Measurements from ENCODE around the gene DUOXA2. TPM values are rescaled to one million over a fixed set of nuclear protein-coding genes. Genes with fewer than 3 reads are reported as not detected.

Gene DUOXA2
- total RNA-seq, 1 donor from 2014 or later, result 0.32 TPM

- no peaks in the 10 kb centered on the region for H3K36me3 ChIP-seq
- no peak overlapping the region for H3K27ac ChIP-seq
- H3K4me1 ChIP-seq, result peaks cover 7 to 9% of the 10 kb centered on the region in 2 donors
- intact Hi-C loops (cut with DNase I), result no loop called here
- TF ChIP-seq, protein P1, sequence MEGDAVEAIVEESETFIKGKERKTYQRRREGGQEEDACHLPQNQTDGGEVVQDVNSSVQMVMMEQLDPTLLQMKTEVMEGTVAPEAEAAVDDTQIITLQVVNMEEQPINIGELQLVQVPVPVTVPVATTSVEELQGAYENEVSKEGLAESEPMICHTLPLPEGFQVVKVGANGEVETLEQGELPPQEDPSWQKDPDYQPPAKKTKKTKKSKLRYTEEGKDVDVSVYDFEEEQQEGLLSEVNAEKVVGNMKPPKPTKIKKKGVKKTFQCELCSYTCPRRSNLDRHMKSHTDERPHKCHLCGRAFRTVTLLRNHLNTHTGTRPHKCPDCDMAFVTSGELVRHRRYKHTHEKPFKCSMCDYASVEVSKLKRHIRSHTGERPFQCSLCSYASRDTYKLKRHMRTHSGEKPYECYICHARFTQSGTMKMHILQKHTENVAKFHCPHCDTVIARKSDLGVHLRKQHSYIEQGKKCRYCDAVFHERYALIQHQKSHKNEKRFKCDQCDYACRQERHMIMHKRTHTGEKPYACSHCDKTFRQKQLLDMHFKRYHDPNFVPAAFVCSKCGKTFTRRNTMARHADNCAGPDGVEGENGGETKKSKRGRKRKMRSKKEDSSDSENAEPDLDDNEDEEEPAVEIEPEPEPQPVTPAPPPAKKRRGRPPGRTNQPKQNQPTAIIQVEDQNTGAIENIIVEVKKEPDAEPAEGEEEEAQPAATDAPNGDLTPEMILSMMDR (IDR thresholded peaks at IDR 0.05), result no peak
- H3K9me3 ChIP-seq, result no peaks in the 10 kb centered on the region
- DNase-seq (ENCODE audit: low spot score in 2 of 2), result no peak
- H3K4me3 ChIP-seq, result no peak overlapping the region
- H3K27me3 ChIP-seq, result peaks cover 11% of the 10 kb centered on the region
Observed at GRCh38 chr15:45118996-45119395, 4.9 kb downstream of the DUOXA2 start.

DNA sequence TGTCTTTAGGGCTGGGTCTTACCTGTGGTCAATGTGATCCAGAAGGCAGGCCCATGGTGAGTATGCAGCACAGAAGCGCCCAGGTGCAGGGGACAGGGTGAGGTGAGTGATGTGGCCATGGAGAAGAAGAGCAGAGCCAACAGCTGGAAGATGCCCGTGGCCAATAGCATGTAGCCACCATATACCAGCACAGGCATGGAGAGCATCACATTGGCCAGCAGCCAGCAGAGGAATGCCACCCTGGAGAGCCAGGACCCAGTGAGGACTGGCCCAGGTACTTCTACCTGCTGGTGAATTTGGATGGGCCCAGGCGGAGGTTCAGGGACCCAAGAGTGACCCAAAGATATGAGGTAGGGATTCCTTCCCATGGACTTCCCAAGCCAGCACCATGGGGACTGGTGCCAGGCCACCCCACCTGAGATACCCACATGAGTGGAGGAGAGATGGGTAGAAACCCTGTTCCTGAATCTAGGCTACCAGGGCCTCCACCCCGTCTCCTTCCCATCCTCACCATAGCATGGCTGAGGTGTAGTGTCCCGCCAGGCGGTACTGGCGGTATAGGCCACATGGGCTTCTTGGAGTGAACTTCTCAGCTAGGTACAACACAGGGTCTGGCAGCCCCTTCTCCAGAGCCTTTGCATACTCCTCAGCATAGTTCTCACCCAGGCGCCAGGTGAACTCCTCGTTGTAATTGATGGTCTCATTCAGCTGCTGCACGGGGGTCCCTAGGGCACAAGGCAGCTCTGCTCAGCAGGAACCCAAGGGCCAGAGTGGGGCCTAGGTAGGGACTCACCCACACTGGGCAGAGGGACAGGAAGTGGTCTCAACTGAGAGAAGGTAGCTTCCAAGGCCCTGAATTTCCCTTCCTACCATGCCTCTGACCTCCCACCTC lies 6.2 kb downstream of the DUOXA2 start:
- TF ChIP-seq, protein P1 (IDR thresholded peaks at IDR 0.05), result no peak
- H3K27me3 ChIP-seq, result peaks cover 11% of the 10 kb centered on the region
- H3K36me3 ChIP-seq, result no peaks in the 10 kb centered on the region
- intact Hi-C loops (cut with DNase I), result no loop called here
- DNase-seq (ENCODE audit: low spot score in 2 of 2), result no peak
- peaks cover 7 to 8% of the 10 kb centered on the region in 2 donors for H3K4me1 ChIP-seq
- no peak overlapping the region for H3K4me3 ChIP-seq
- no peak overlapping the region for H3K27ac ChIP-seq
- H3K9me3 ChIP-seq, result no peaks in the 10 kb centered on the region

DNA sequence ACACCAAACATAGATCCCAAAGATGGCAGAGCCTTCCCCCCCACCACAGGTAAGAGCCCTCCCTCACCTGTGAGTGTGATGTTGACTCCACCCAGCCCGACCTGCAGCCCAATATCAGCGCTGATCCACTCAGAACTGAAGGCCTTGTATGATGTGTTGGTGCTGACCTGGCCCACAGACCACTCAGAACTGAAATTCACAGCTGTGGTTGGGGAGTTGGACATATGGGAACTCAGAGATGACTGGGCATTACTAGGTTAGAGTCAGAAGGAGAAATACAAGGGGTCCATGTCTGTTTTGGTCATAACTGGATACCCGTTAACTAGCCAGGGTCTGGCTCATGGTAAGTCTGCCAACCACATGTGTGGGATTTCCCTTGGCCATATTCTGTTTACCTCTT lies 6.9 kb downstream of the DUOXA2 start:
- Histone ChIP-seq H3K4me1 (peaks cover 7 to 8% of the 10 kb centered on the region in 2 donors), H3K36me3 (no peaks in the 10 kb centered on the region), H3K4me3 (no peak overlapping the region), H3K27ac (no peak overlapping the region), H3K27me3 (peaks cover 11% of the 10 kb centered on the region), H3K9me3 (no peaks in the 10 kb centered on the region)
- TF ChIP-seq, protein P1 (IDR thresholded peaks at IDR 0.05), result no peak
- no peak for DNase-seq (ENCODE audit: low spot score in 2 of 2)
- intact Hi-C loops (cut with DNase I), result no loop called here

DNA sequence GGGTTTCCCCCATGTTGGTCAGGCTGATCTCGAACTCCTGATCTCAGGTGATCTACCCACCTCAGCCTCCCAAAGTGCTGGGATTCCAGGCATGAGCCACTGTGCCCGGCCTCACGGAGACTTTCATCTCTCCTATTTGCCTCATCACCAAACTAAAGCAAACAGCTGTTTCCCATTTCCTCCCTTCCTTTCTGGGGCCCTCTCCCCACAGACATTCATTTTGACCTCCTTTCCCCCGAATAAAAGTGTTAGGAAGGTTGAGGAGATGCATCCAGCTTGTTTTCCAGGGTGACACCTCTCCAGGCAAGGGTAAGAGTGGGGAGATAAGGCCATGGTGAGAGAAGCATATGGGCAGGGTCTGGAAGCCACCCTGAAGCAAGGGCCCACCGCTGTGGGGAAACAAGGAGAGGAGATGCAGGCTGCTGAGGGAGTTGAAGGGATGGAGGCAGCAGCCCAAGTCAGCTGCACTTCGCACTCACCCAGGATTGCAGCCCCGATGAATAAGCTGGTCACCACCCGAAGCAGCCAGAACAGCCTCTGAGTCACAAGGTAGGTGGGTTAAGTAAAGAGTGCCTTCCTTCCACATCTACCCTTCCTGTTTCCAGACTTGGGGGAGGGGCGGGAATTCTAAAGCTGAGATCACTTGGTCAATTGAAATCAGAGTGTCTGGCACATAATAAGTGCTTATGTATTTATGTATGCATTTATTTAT lies 7.7 kb downstream of the DUOXA2 start:
- Histone ChIP-seq H3K4me3 (no peak overlapping the region), H3K4me1 (peaks cover 3 to 5% of the 10 kb centered on the region in 2 donors), H3K27ac (no peak overlapping the region), H3K36me3 (no peaks in the 10 kb centered on the region), H3K9me3 (no peaks in the 10 kb centered on the region), H3K27me3 (peaks cover 11% of the 10 kb centered on the region)
- TF ChIP-seq, protein P1 (IDR thresholded peaks at IDR 0.05), result no peak
- intact Hi-C loops (cut with DNase I), result no loop called here
- no peak for DNase-seq (ENCODE audit: low spot score in 2 of 2)

- no peaks in the 10 kb centered on the region for H3K9me3 ChIP-seq
- no peak overlapping the region for H3K27ac ChIP-seq
- DNase-seq (ENCODE audit: low spot score in 2 of 2), result no peak
- no peaks in the 10 kb centered on the region for H3K36me3 ChIP-seq
- peaks cover 0 to under 1% of the 10 kb centered on the region in 2 donors for H3K4me1 ChIP-seq
- H3K4me3 ChIP-seq, result no peak overlapping the region
- TF ChIP-seq, protein P1 (IDR thresholded peaks at IDR 0.05), result no peak
- H3K27me3 ChIP-seq, result peaks cover 4% of the 10 kb centered on the region
- intact Hi-C loops (cut with DNase I), result no loop called here
Observed at GRCh38 chr15:45122719-45123118, 8.6 kb downstream of the DUOXA2 start.

Data from ascending aorta (tissue), 2 donors.